CD4-positive, alpha-beta T cell (primary cell): Measurements from ENCODE around the gene SLC7A4. TPM values are rescaled to one million over a fixed set of nuclear protein-coding genes. Genes with fewer than 3 reads are reported as not detected.
"Not testable (repeated sequence)": the region's sequence is repeated elsewhere in the genome, so short reads cannot be mapped to it uniquely, and the experiment has no call there.

ENCODE experiments used
- ATAC-seq: fragments of 200-7000 bp; cut with Tn5 transposase; one replicate; pipeline ENCODE4 v1.10.0; 2022; ENCODE audit warnings: mild to moderate bottlenecking; ENCODE audit not compliant: poor library complexity
- CTCF ChIA-PET: fragments of 350-600 bp; sonication (Branson Sonifier 250); formaldehyde crosslinking; loops from one replicate; lab custom pipeline; 2021; ENCODE audit warnings: antibody characterized with exemption, inconsistent platforms; lab: Charles Lee
- POLR2A ChIA-PET: fragments of 350-600 bp; sonication (Branson Sonifier 250); formaldehyde crosslinking; loops from one replicate; lab custom pipeline; 2021; ENCODE audit warnings: antibody characterized with exemption, inconsistent platforms; lab: Charles Lee
- DNase-seq, 14 experiments: peaks; one replicate each; pipeline ENCODE4 v3.0.0-alpha.2; 2013 to 2020; ENCODE audit warnings: mixed read lengths in 2 of 14
- H3K27ac ChIP-seq, 2 donors: one replicate each; pipeline versions ENCODE4 v1.5.1 to v1.7.0; 2013; ENCODE audit warnings: low read length in 2 of 2, low read depth in 1 of 2, mild to moderate bottlenecking in 1 of 2
- H3K27me3 ChIP-seq, 2 experiments: 1 replicate in 1 of 2; 2 replicates in 1 of 2; pipeline versions ENCODE4 v1.6.1 to v1.7.0; 2013; ENCODE audit warnings: low read length in 2 of 2, control low read depth in 1 of 2, mild to moderate bottlenecking in 1 of 2, moderate library complexity in 1 of 2; ENCODE audit not compliant: insufficient read depth in 2 of 2, control insufficient read depth in 1 of 2
- H3K36me3 ChIP-seq: one replicate; pipeline ENCODE4 v1.6.1; 2013; ENCODE audit warnings: low read length, control low read depth; ENCODE audit not compliant: insufficient read depth
- H3K4me1 ChIP-seq: one replicate; pipeline ENCODE4 v1.6.1; 2013; ENCODE audit warnings: low read length, control low read depth; ENCODE audit not compliant: insufficient read depth
- H3K4me3 ChIP-seq: one replicate; pipeline ENCODE4 v1.5.1; 2013; ENCODE audit warnings: mild to moderate bottlenecking, low read length, moderate library complexity
- H3K9me3 ChIP-seq, 2 experiments: 1 replicate in 1 of 2; 2 replicates in 1 of 2; pipeline versions ENCODE4 v1.6.1 to v1.7.0; 2013; ENCODE audit warnings: low read length in 2 of 2, mild to moderate bottlenecking in 2 of 2, control low read depth in 1 of 2, moderate library complexity in 1 of 2; ENCODE audit not compliant: control insufficient read depth in 1 of 2, insufficient read depth in 1 of 2
- H3K27ac Mint-ChIP-seq: one replicate; pipeline ENCODE4 v1.8.0; 2020; ENCODE audit warnings: mixed read lengths
- H3K27me3 Mint-ChIP-seq: one replicate; pipeline ENCODE4 v1.8.0; 2021; ENCODE audit warnings: mixed read lengths
- H3K36me3 Mint-ChIP-seq: one replicate; pipeline ENCODE4 v1.8.0; 2021; ENCODE audit warnings: low read depth, mixed read lengths
- H3K4me1 Mint-ChIP-seq: one replicate; pipeline ENCODE4 v1.8.0; 2021; ENCODE audit warnings: low read depth, mixed read lengths
- H3K4me3 Mint-ChIP-seq: one replicate; pipeline ENCODE4 v1.8.0; 2020; ENCODE audit warnings: mild to moderate bottlenecking, mixed read lengths
- H3K9me3 Mint-ChIP-seq: one replicate; pipeline ENCODE4 v1.8.0; 2020; ENCODE audit warnings: mixed read lengths
- CTCF ChIP-seq: fragments of 200-600 bp; IDR thresholded peaks from one replicate; pipeline ENCODE4 v1.8.0; 2022; ENCODE audit warnings: antibody characterized with exemption, mild to moderate bottlenecking
- intact Hi-C, 2 experiments: fragments of 100-400 bp; cut with DNase I in 1 of 2; cut with micrococcal nuclease in 1 of 2; formaldehyde crosslinking; loops; one replicate each; pipeline versions ENCODE4 v1.15.1 to v1.9.0; 2023 to 2025; cut with DNase I, micrococcal nuclease
- total RNA-seq, 174 experiments: library from RNA in 2 of 174; stranded (reverse) in 2 of 174; gene quantifications; one replicate each; pipeline ENCODE4 v1.2.3 and lab custom pipeline; 2021 to 2026

The SLC7A4 gene
- total RNA-seq, 2 experiments from 2014 or later, result not detected

DNA sequence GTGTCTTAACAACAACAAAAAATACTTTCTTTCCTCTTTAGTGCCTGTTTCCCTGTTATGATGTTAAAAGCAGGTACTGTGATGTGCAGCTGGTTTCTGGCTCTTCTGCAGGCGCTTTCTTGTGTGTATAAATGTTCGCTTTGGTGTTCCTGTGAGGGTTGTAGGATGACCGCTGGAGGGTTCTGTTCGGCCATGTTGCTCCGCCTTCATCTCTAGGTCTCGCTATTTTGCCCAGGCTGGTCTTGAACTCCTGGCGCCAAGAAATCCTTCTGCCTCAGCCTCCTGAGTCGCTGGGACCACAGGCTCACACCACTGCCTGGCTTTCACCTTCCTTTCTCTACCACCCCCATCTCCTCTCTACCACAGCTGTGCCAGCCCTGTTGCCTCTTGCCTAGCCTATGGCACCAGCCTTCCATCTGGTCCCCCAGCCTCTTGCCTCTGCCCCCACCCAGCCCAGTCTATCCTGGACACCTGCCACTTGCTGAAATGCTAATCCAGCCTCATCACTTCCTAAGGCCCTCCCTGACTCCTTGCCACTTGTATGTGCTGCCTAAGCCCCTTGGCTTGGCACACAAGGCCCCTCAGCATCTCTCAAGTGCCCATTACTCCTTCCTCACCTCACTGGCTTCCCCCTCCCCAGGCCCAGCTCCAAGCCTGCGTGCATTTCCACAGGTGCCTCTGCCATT is 18.9 kb upstream of the SLC7A4 start:
- DNase-seq, result no peak
- no peaks in the 10 kb centered on the region for H3K27me3 ChIP-seq
- TF ChIP-seq CTCF, result no peak
- intact Hi-C loops, result no loop called here
- no peaks in the 10 kb centered on the region for H3K27me3 Mint-ChIP-seq
- no peaks in the 10 kb centered on the region for H3K36me3 ChIP-seq
- ATAC-seq, result no peak
- H3K27ac Mint-ChIP-seq, result no peak overlapping the region
- no peak overlapping the region for H3K4me3 ChIP-seq
- no peaks in the 10 kb centered on the region for H3K9me3 Mint-ChIP-seq
- ChIA-PET POLR2A (no interaction called here), CTCF (no interaction called here)
- H3K9me3 ChIP-seq, result no peaks in the 10 kb centered on the region
- H3K4me1 ChIP-seq, result peaks cover 11% of the 10 kb centered on the region
- H3K4me3 Mint-ChIP-seq, result no peak overlapping the region
- peaks cover 9% of the 10 kb centered on the region for H3K4me1 Mint-ChIP-seq
- no peak overlapping the region for H3K27ac ChIP-seq
- H3K36me3 Mint-ChIP-seq, result no peaks in the 10 kb centered on the region

DNA sequence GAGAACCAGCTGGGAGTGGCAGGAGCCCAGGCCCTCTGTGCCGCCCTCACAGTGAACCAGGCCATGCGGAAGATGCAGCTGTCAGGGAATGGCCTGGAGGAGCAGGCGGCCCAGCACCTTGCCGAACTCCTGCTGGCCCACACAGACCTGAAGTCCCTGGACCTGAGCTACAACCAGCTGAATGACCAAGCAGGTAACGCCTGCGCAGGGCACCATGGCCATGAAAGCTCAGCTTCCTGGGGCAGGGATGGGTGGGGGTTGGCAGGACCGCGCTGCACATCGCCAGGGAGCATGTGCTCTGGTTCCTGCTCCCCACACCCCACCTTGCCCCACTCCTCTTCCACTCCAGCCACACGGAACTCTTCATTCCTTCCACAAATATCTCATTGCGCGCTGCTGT is 16.6 kb upstream of the SLC7A4 start:
- intact Hi-C loops, CTCF ChIA-PET, H3K27ac ChIP-seq, DNase-seq, H3K36me3 ChIP-seq, H3K9me3 ChIP-seq, H3K36me3 Mint-ChIP-seq, ATAC-seq, H3K4me3 ChIP-seq, H3K27ac Mint-ChIP-seq, H3K27me3 ChIP-seq, H3K9me3 Mint-ChIP-seq, POLR2A ChIA-PET, H3K4me3 Mint-ChIP-seq: not testable (repeated sequence)
- H3K4me1 ChIP-seq, result peaks cover 20% of the 10 kb centered on the region
- peaks cover 15% of the 10 kb centered on the region for H3K27me3 Mint-ChIP-seq
- H3K4me1 Mint-ChIP-seq, result peaks cover 15% of the 10 kb centered on the region

DNA sequence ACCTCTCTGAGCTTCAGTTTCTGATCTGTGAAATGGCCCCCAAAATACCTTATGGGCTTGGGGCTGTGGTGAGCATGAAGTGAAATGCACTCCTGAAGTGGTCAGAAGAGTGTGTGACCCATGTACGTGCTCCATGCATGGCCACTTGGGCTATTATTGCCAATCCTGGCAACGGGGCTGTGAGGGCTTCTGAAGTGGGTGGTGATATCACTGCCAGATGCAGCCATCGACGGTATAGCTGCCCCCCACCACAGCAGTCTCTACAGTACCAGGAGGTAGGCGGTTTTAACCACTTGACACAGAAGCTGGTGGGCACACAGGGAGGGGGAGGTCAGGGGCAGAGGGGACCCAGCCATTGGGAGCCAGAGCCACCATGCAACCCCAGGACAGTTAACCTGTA is 16.1 kb upstream of the SLC7A4 start:
- peaks cover 26% of the 10 kb centered on the region for H3K4me1 ChIP-seq
- CTCF ChIA-PET, H3K4me3 ChIP-seq, POLR2A ChIA-PET, H3K9me3 Mint-ChIP-seq, intact Hi-C loops, H3K4me3 Mint-ChIP-seq, H3K27ac ChIP-seq, H3K27ac Mint-ChIP-seq, H3K36me3 ChIP-seq, ATAC-seq, H3K27me3 ChIP-seq, H3K9me3 ChIP-seq, H3K36me3 Mint-ChIP-seq, DNase-seq: not testable (repeated sequence)
- Mint-ChIP-seq H3K27me3 (peaks cover 18% of the 10 kb centered on the region), H3K4me1 (peaks cover 17% of the 10 kb centered on the region)

- CTCF ChIA-PET, result no interaction called here
- Histone ChIP-seq H3K4me3 (no peak overlapping the region), H3K36me3 (no peaks in the 10 kb centered on the region), H3K27ac (no peak overlapping the region), H3K27me3 (peaks cover 6 to 7% of the 10 kb centered on the region in 2 experiments), H3K9me3 (no peaks in the 10 kb centered on the region), H3K4me1 (peaks cover 30% of the 10 kb centered on the region)
- Mint-ChIP-seq H3K27me3 (peaks cover 25% of the 10 kb centered on the region), H3K36me3 (no peaks in the 10 kb centered on the region), H3K4me1 (peaks cover 21% of the 10 kb centered on the region), H3K9me3 (no peaks in the 10 kb centered on the region), H3K27ac (no peak overlapping the region), H3K4me3 (no peak overlapping the region)
- ATAC-seq (no peak), DNase-seq (no peak)
- intact Hi-C loops, result no loop called here
- TF ChIP-seq CTCF, result no peak
- POLR2A ChIA-PET, result no interaction called here
Measured at GRCh38 chr22:21047730-21048129, 15.4 kb upstream of the SLC7A4 start.
